ENCODE measurements around the gene DYNLT1. TPM values are rescaled to one million over a fixed set of nuclear protein-coding genes. Genes with fewer than 3 reads are reported as not detected.
"Not testable (repeated sequence)": the region's sequence is repeated elsewhere in the genome, so short reads cannot be mapped to it uniquely, and the experiment has no call there.

The DYNLT1 gene
- total RNA-seq, 4 donors from 2014 or later: 2.8 to 104 (median 75.5) TPM

DNA sequence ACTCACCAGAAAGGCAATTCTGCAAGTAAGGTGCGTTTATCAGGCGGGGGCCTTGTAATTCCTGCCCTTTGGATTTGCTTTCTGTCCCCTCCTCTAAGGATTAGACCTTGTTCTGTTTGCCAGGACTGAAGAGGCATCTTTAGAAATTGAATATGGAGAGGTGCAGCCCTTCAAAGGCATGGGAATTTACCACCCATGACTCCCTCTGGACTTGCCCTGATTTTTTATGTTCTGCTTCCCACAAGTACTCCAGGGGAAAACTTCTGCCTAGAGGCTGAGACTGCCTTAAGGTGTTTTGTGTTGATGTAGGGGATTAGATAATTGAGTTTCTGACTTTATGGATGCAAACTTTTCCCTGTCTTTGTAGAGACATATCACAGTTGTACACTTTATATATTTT lies 35.5 kb upstream of the DYNLT1 start:
- H3K27me3 ChIP-seq: no peaks in the 10 kb centered on the region
- TF ChIP-seq POLR2AphosphoS5 (IDR thresholded peaks at IDR 0.05) (no peak), EP300 (IDR thresholded peaks at IDR 0.05; ENCODE audit: low read depth) (no peak), POLR2A (IDR thresholded peaks at IDR 0.05) (no peak)
- TF ChIP-seq, protein P1, sequence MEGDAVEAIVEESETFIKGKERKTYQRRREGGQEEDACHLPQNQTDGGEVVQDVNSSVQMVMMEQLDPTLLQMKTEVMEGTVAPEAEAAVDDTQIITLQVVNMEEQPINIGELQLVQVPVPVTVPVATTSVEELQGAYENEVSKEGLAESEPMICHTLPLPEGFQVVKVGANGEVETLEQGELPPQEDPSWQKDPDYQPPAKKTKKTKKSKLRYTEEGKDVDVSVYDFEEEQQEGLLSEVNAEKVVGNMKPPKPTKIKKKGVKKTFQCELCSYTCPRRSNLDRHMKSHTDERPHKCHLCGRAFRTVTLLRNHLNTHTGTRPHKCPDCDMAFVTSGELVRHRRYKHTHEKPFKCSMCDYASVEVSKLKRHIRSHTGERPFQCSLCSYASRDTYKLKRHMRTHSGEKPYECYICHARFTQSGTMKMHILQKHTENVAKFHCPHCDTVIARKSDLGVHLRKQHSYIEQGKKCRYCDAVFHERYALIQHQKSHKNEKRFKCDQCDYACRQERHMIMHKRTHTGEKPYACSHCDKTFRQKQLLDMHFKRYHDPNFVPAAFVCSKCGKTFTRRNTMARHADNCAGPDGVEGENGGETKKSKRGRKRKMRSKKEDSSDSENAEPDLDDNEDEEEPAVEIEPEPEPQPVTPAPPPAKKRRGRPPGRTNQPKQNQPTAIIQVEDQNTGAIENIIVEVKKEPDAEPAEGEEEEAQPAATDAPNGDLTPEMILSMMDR (IDR thresholded peaks at IDR 0.05): no peak
- no peak overlapping the region for H3K4me3 ChIP-seq
- no peak for DNase-seq
- H3K27ac ChIP-seq: no peak overlapping the region
- 88% methylated on average over 2 of the region's 2 CpGs; no CpG with 5 or more reads in 1 of the 2 donors for WGBS, 2 donors (ENCODE audit: low coverage in 1 of 2)
- in situ Hi-C loops (cut with MboI; ENCODE audit: low pct_ligation_motif_present in 1 of 4, low pct_unique_long_range_greater_than_20kb in 1 of 4, low sequenced_read_pairs in 3 of 4): loop anchor here in 2 of 4 donors (25.0 kb wide), 2 partner anchors 432 to 468 kb away; no protein-coding TSS in a partner anchor
- H3K4me1 ChIP-seq: peaks cover 0 to 8% (median 0%) of the 10 kb centered on the region in 4 donors
- no peaks in the 10 kb centered on the region for H3K36me3 ChIP-seq
- intact Hi-C loops (cut with DNase I; ENCODE audit: low total_unique reads): no loop called here
- H3K9me3 ChIP-seq: no peaks in the 10 kb centered on the region

GRCh38 chr6:158677906-158678578 lies 33.5 kb upstream of the DYNLT1 start:
- no peak overlapping the region for H3K4me3 ChIP-seq
- H3K27ac ChIP-seq: no peak overlapping the region
- H3K4me1 ChIP-seq: no peaks in the 10 kb centered on the region
- in situ Hi-C loops (cut with MboI; ENCODE audit: low pct_ligation_motif_present in 1 of 4, low pct_unique_long_range_greater_than_20kb in 1 of 4, low sequenced_read_pairs in 3 of 4) (loop anchor here in 2 of 4 donors (25.0 kb wide), 2 partner anchors 434 to 466 kb away; no protein-coding TSS in a partner anchor), intact Hi-C loops (cut with DNase I; ENCODE audit: low total_unique reads) (no loop called here)
- no peaks in the 10 kb centered on the region for H3K27me3 ChIP-seq
- no peak for DNase-seq
- TF ChIP-seq EP300 (IDR thresholded peaks at IDR 0.05; ENCODE audit: low read depth) (no peak), POLR2AphosphoS5 (IDR thresholded peaks at IDR 0.05) (no peak), POLR2A (IDR thresholded peaks at IDR 0.05) (no peak)
- TF ChIP-seq, protein P1 (IDR thresholded peaks at IDR 0.05): no peak
- H3K36me3 ChIP-seq: no peaks in the 10 kb centered on the region
- WGBS, 2 donors (ENCODE audit: low coverage in 1 of 2): 86 to 95% methylated on average over 6 to 11 of the region's 11 CpGs
- no peaks in the 10 kb centered on the region for H3K9me3 ChIP-seq

GRCh38 chr6:158677094-158677493 lies 32.6 kb upstream of the DYNLT1 start:
- H3K36me3 ChIP-seq; intact Hi-C loops (cut with DNase I; ENCODE audit: low total_unique reads); H3K4me1 ChIP-seq; H3K27me3 ChIP-seq; DNase-seq; H3K4me3 ChIP-seq; H3K9me3 ChIP-seq; H3K27ac ChIP-seq: not testable (repeated sequence)
- in situ Hi-C loops (cut with MboI; ENCODE audit: low pct_ligation_motif_present in 1 of 4, low pct_unique_long_range_greater_than_20kb in 1 of 4, low sequenced_read_pairs in 3 of 4): loop anchor here in 2 of 4 donors (25.0 kb wide), 2 partner anchors 435 to 465 kb away; no protein-coding TSS in a partner anchor
- WGBS, 2 donors (ENCODE audit: low coverage in 1 of 2): 98 to 100% methylated on average over 2 to 3 of the region's 3 CpGs

GRCh38 chr6:158674342-158675131 lies 30.0 kb upstream of the DYNLT1 start:
- 80 to 90% methylated on average over 1 to 14 of the region's 14 CpGs for WGBS, 2 donors (ENCODE audit: low coverage in 1 of 2)
- TF ChIP-seq POLR2A (IDR thresholded peaks at IDR 0.05): no peak
- no peak for TF ChIP-seq POLR2AphosphoS5 (IDR thresholded peaks at IDR 0.05)
- TF ChIP-seq EP300 (IDR thresholded peaks at IDR 0.05; ENCODE audit: low read depth): no peak
- TF ChIP-seq, protein P1 (IDR thresholded peaks at IDR 0.05): no peak
- Histone ChIP-seq H3K27me3 (no peaks in the 10 kb centered on the region), H3K4me3 (no peak overlapping the region), H3K36me3 (no peaks in the 10 kb centered on the region), H3K9me3 (no peaks in the 10 kb centered on the region), H3K4me1 (no peaks in the 10 kb centered on the region), H3K27ac (no peak overlapping the region)
- intact Hi-C loops (cut with DNase I; ENCODE audit: low total_unique reads) (no loop called here), in situ Hi-C loops (cut with MboI; ENCODE audit: low pct_ligation_motif_present in 1 of 4, low pct_unique_long_range_greater_than_20kb in 1 of 4, low sequenced_read_pairs in 3 of 4) (loop anchor here in 2 of 4 donors (25.0 kb wide), 2 partner anchors 438 to 462 kb away; no protein-coding TSS in a partner anchor)
- DNase-seq: no peak
